HepG2 (cell line): Measurements from ENCODE around the gene PNPLA3. TPM values are rescaled to one million over a fixed set of nuclear protein-coding genes. Genes with fewer than 3 reads are reported as not detected.

Source experiments
- ATAC-seq: fragments of 200-7000 bp; cut with Tn5 transposase; 3 replicates; pipeline ENCODE4 v1.9.1; 2020; ENCODE audit warnings: mild to moderate bottlenecking, moderate library complexity
- BruUV-seq: library from RNA; stranded (reverse); fragments of 400-500 nt; replicated peaks from 2 replicates; lab custom pipeline; 2021; lab: Mats Ljungman, UMichigan
- CTCF ChIA-PET: fragments of 300-600 bp; formaldehyde crosslinking; extraction: SDS; loops from one replicate; lab custom pipeline; 2021; ENCODE audit warnings: low total read pairs, inconsistent platforms, low intra/inter-chr PET ratio; lab: Yijun Ruan, JAX
- POLR2A ChIA-PET: fragments of 350-600 bp; sonication (Branson Sonifier 250); formaldehyde crosslinking; loops from one replicate; lab custom pipeline; 2020; ENCODE audit warnings: antibody characterized with exemption, inconsistent platforms; lab: Yijun Ruan, JAX
- DNase-seq: peaks from one replicate; pipeline ENCODE4 v3.0.0-alpha.2; 2015; ENCODE audit warnings: low spot score
- FAIRE-seq: peaks from 3 replicates; lab custom pipeline; 2011; peaks lifted over from hg19 to GRCh38; lab: Jason Lieb, UNC
- H2AFZ ChIP-seq: one replicate; pipeline ENCODE4 v1.6.1; 2011; ENCODE audit warnings: low read length, inconsistent platforms
- H3K27ac ChIP-seq: fragments of 300-600 bp; 3 replicates; pipeline ENCODE4 v1.8.0; 2011; ENCODE audit warnings: mixed run types, mild to moderate bottlenecking, mixed read lengths, low read length, inconsistent platforms; ENCODE audit not compliant: insufficient read depth; ENCODE audit errors: extremely low read length
- H3K27me3 ChIP-seq, 2 experiments: fragments of 200-600 bp in 1 of 2; 2 replicates in 1 of 2; 3 replicates in 1 of 2; pipeline versions ENCODE4 v1.6.0 to v1.8.0; 2011; ENCODE audit warnings: low read length in 2 of 2, mild to moderate bottlenecking in 2 of 2, moderate library complexity in 2 of 2, inconsistent platforms in 1 of 2; ENCODE audit not compliant: insufficient read depth in 2 of 2, control insufficient read depth in 1 of 2
- H3K36me3 ChIP-seq, 2 experiments: fragments of 200-600 bp in 1 of 2; replicated peaks in 1 of 2; 2 replicates in 1 of 2; 3 replicates in 1 of 2; pipeline versions ENCODE4 v1.5.1 to v1.8.0; 2011; ENCODE audit warnings: low read length in 2 of 2, inconsistent platforms in 1 of 2; ENCODE audit not compliant: insufficient read depth in 2 of 2, control insufficient read depth in 1 of 2
- H3K4me1 ChIP-seq: 2 replicates; pipeline ENCODE4 v1.5.1; 2012; ENCODE audit warnings: low read length, inconsistent platforms; ENCODE audit not compliant: insufficient read depth
- H3K4me2 ChIP-seq: 2 replicates; pipeline ENCODE4 v1.6.0; 2011; ENCODE audit warnings: low read depth, low read length, inconsistent platforms
- H3K4me3 ChIP-seq, 3 experiments: fragments of 200-600 bp in 1 of 3; sonication (generic), shearing (Covaris generic) in 1 of 3; replicated peaks in 1 of 3; 2 replicates each; pipeline ENCODE4 v1.5.1; 2011 to 2016; ENCODE audit warnings: low read length in 3 of 3, inconsistent platforms in 2 of 3, low read depth in 2 of 3, mild to moderate bottlenecking in 2 of 3, control low read depth in 1 of 3, mixed read lengths in 1 of 3; ENCODE audit not compliant: insufficient read depth in 1 of 3
- H3K79me2 ChIP-seq: one replicate; pipeline ENCODE4 v1.6.1; 2011; ENCODE audit warnings: low read length, inconsistent platforms; ENCODE audit not compliant: insufficient read depth
- H3K9ac ChIP-seq: 2 replicates; pipeline ENCODE4 v1.6.0; 2011; ENCODE audit warnings: mild to moderate bottlenecking, low read depth, low read length, inconsistent platforms; ENCODE audit not compliant: insufficient read depth
- H3K9me3 ChIP-seq: 2 replicates; pipeline ENCODE4 v1.5.1; 2012; ENCODE audit warnings: mild to moderate bottlenecking, low read length
- H4K20me1 ChIP-seq: 2 replicates; pipeline ENCODE4 v1.6.0; 2011; ENCODE audit warnings: inconsistent platforms, mild to moderate bottlenecking, low read length, moderate library complexity; ENCODE audit not compliant: insufficient read depth
- CREB1 ChIP-seq, 2 experiments: fragments of 450-650 bp in 1 of 2; IDR thresholded peaks; 2 replicates each; pipeline ENCODE4 v1.6.1; 2016 to 2017; ENCODE audit warnings: control low read depth in 1 of 2, mild to moderate bottlenecking in 1 of 2, missing compliant biosample characterization in 1 of 2, missing genetic modification characterization in 1 of 2
- DNMT1 ChIP-seq: sonication (generic); formaldehyde crosslinking; IDR thresholded peaks from 2 replicates; pipeline ENCODE4 v1.5.1; 2020; ENCODE audit warnings: mild to moderate bottlenecking, missing genetic modification reagents
- GPN1 ChIP-seq: sonication (generic); formaldehyde crosslinking; IDR thresholded peaks from 2 replicates; pipeline ENCODE4 v1.5.1; 2020; ENCODE audit warnings: missing genetic modification reagents, borderline replicate concordance
- LRRFIP1 ChIP-seq: sonication (generic); formaldehyde crosslinking; conservative IDR thresholded peaks from 2 replicates; pipeline ENCODE4 v1.4.0; 2020; ENCODE audit warnings: missing genetic modification reagents
- MIER2 ChIP-seq: IDR thresholded peaks from 2 replicates; pipeline ENCODE4 v1.6.1; 2016; ENCODE audit warnings: missing biosample characterization, missing genetic modification reagents
- SCMH1 ChIP-seq: sonication (generic); formaldehyde crosslinking; IDR thresholded peaks from 2 replicates; pipeline ENCODE4 v1.9.0; 2021; ENCODE audit warnings: missing genetic modification reagents, mild to moderate bottlenecking, borderline replicate concordance
- TEAD3 ChIP-seq: optimal IDR thresholded peaks from 2 replicates; pipeline ENCODE3; 2016; ENCODE audit warnings: borderline replicate concordance
- ZFP82 ChIP-seq: sonication (generic); formaldehyde crosslinking; IDR thresholded peaks from 2 replicates; pipeline ENCODE4 v1.5.1; 2020; ENCODE audit warnings: mild to moderate bottlenecking, missing genetic modification reagents, borderline replicate concordance
- ZMAT3 ChIP-seq: sonication (generic); formaldehyde crosslinking; conservative IDR thresholded peaks from 2 replicates; pipeline ENCODE4 v1.7.0; 2021; ENCODE audit warnings: missing genetic modification reagents
- ZMAT5 ChIP-seq: sonication (generic); formaldehyde crosslinking; IDR thresholded peaks from 2 replicates; pipeline ENCODE4 v1.5.0; 2020; ENCODE audit warnings: mild to moderate bottlenecking, low read depth, missing genetic modification reagents, borderline replicate concordance
- ZNF138 ChIP-seq: sonication (generic); formaldehyde crosslinking; IDR thresholded peaks from 2 replicates; pipeline ENCODE4 v1.5.0; 2020; ENCODE audit warnings: mild to moderate bottlenecking, low read depth, missing genetic modification reagents
- ZNF143 ChIP-seq: sonication (generic); formaldehyde crosslinking; IDR thresholded peaks from 2 replicates; pipeline ENCODE4 v1.4.0; 2020; ENCODE audit warnings: missing genetic modification reagents
- ZNF496 ChIP-seq: sonication (generic); formaldehyde crosslinking; IDR thresholded peaks from 2 replicates; pipeline ENCODE4 v1.8.1; 2023; ENCODE audit warnings: mild to moderate bottlenecking, moderate library complexity, missing genetic modification reagents; ENCODE audit not compliant: insufficient replicate concordance
- ZSCAN9 ChIP-seq: IDR thresholded peaks from 2 replicates; pipeline ENCODE4 v1.6.1; 2016; ENCODE audit warnings: borderline replicate concordance
- WGBS: methylation state at CpG from one replicate; pipeline ENCODE4 v1.1.6; 2017; ENCODE audit warnings: low lambda C conversion rate; 5-methylcytosine and 5-hydroxymethylcytosine counted together
- in situ Hi-C: cut with HindIII; loops from 2 replicates; pipeline ENCODE4 v1.10.0; 2017; ENCODE audit warnings: low pct_unique_long_range_greater_than_20kb; ENCODE audit not compliant: extremely low pct_ligation_motif_present
- intact Hi-C: fragments of 100-400 bp; cut with micrococcal nuclease; formaldehyde crosslinking; loops from one replicate; pipeline ENCODE4 v1.10.0; 2022; ENCODE audit not compliant: unreplicated experiment
- polyA plus RNA-seq, 8 experiments: library from polyadenylated mRNA; depleted of rRNA in 3 of 8; stranded (reverse) in 7 of 8; unstranded in 1 of 8; fragments of >200 nt; fragmentation: Illumina TruSeq in 4 of 8; extraction: Trizol in 4 of 8; gene quantifications; 2 replicates each; pipeline versions ENCODE4 v1.2.1 to v1.2.3, GENCODE V29; 2011 to 2016; ENCODE audit warnings: low read depth in 4 of 8, missing spikeins in 1 of 8, mixed read lengths in 1 of 8; ENCODE audit not compliant: insufficient read depth in 1 of 8
- total RNA-seq, 5 experiments: library from RNA; depleted of rRNA; stranded (reverse); fragments of >200 nt; fragmentation: Illumina TruSeq; extraction: Trizol; gene quantifications; 2 replicates each; pipeline ENCODE4 v1.2.3, GENCODE V29; 2016; ENCODE audit warnings: low read depth in 1 of 5
- TF ChIP-seq, protein P1 (sequence below): sonication (generic); formaldehyde crosslinking; IDR thresholded peaks from 2 replicates; pipeline ENCODE4 v1.5.0; 2020; ENCODE audit warnings: mild to moderate bottlenecking, missing genetic modification reagents

Gene PNPLA3
- total and polyA plus RNA-seq, 2 of the 13 experiments (the other 11 are each of a cell fraction or from before 2014, with no cell fraction given), result 16.9 to 19.8 TPM

- WGBS, result 97% methylated on average over 44 of the region's 45 CpGs
- in situ Hi-C loops (loop anchor here (5.0 kb wide), 1 partner anchor 91 kb away; no protein-coding TSS in a partner anchor), intact Hi-C loops (no loop called here)
- Histone ChIP-seq H3K4me1 (peaks cover 23% of the 10 kb centered on the region), H3K27me3 (no peaks in the 10 kb centered on the region), H3K9ac (no peak overlapping the region), H2AFZ (no peak overlapping the region), H3K9me3 (no peaks in the 10 kb centered on the region), H3K79me2 (no peaks in the 10 kb centered on the region), H4K20me1 (peaks cover 4% of the 10 kb centered on the region; the same call in 1 of the 2 replicates), H3K36me3 (peaks cover 26 to 74% of the 10 kb centered on the region in 2 experiments), H3K27ac (no peak overlapping the region), H3K4me2 (no peak overlapping the region), H3K4me3 (no peak overlapping the region)
- DNase-seq, result no peak
- POLR2A ChIA-PET, result no interaction called here
- BruUV-seq, result no TSS peak
- CTCF ChIA-PET, result no interaction called here
- FAIRE-seq, result no peak
- TF ChIP-seq DNMT1 (CRISPR knock-in tag), result no peak
- TF ChIP-seq ZMAT3 (CRISPR knock-in tag), result no peak
- no peak for TF ChIP-seq TEAD3 (CRISPR knock-in tag)
- TF ChIP-seq, protein P1, sequence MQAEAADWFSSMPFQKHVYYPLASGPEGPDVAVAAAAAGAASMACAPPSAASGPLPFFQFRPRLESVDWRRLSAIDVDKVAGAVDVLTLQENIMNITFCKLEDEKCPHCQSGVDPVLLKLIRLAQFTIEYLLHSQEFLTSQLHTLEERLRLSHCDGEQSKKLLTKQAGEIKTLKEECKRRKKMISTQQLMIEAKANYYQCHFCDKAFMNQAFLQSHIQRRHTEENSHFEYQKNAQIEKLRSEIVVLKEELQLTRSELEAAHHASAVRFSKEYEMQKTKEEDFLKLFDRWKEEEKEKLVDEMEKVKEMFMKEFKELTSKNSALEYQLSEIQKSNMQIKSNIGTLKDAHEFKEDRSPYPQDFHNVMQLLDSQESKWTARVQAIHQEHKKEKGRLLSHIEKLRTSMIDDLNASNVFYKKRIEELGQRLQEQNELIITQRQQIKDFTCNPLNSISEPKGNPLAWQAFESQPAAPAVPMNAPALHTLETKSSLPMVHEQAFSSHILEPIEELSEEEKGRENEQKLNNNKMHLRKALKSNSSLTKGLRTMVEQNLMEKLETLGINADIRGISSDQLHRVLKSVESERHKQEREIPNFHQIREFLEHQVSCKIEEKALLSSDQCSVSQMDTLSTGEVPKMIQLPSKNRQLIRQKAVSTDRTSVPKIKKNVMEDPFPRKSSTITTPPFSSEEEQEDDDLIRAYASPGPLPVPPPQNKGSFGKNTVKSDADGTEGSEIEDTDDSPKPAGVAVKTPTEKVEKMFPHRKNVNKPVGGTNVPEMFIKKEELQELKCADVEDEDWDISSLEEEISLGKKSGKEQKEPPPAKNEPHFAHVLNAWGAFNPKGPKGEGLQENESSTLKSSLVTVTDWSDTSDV, result no peak
- TF ChIP-seq ZNF143, result no peak
- TF ChIP-seq CREB1 (IDR thresholded peaks at IDR 0.05), result no peak
- TF ChIP-seq CREB1 (CRISPR knock-in tag; IDR thresholded peaks at IDR 0.05), result no peak
- no peak for TF ChIP-seq GPN1 (CRISPR knock-in tag)
- no peak for TF ChIP-seq ZNF138 (CRISPR knock-in tag)
- TF ChIP-seq ZSCAN9 (CRISPR knock-in tag), result no peak
- no peak for TF ChIP-seq MIER2
- no peak for TF ChIP-seq LRRFIP1 (CRISPR knock-in tag)
- no peak for TF ChIP-seq ZNF496 (CRISPR knock-in tag)
- no peak for TF ChIP-seq ZFP82 (CRISPR knock-in tag)
- TF ChIP-seq ZMAT5 (CRISPR knock-in tag), result no peak
- no peak for TF ChIP-seq SCMH1 (CRISPR knock-in tag)
- ATAC-seq, result no peak
These were observed 72.8 kb downstream of the PNPLA3 start for GRCh38 chr22:43996170-43996980.
